NK-92 (cell line): ENCODE measurements around the gene TST.

ENCODE experiments used
- DNase-seq: peaks from one replicate; lab custom pipeline; 2025; ENCODE audit not compliant: unreplicated experiment; lab: John Stamatoyannopoulos, UW

TST gene

DNA sequence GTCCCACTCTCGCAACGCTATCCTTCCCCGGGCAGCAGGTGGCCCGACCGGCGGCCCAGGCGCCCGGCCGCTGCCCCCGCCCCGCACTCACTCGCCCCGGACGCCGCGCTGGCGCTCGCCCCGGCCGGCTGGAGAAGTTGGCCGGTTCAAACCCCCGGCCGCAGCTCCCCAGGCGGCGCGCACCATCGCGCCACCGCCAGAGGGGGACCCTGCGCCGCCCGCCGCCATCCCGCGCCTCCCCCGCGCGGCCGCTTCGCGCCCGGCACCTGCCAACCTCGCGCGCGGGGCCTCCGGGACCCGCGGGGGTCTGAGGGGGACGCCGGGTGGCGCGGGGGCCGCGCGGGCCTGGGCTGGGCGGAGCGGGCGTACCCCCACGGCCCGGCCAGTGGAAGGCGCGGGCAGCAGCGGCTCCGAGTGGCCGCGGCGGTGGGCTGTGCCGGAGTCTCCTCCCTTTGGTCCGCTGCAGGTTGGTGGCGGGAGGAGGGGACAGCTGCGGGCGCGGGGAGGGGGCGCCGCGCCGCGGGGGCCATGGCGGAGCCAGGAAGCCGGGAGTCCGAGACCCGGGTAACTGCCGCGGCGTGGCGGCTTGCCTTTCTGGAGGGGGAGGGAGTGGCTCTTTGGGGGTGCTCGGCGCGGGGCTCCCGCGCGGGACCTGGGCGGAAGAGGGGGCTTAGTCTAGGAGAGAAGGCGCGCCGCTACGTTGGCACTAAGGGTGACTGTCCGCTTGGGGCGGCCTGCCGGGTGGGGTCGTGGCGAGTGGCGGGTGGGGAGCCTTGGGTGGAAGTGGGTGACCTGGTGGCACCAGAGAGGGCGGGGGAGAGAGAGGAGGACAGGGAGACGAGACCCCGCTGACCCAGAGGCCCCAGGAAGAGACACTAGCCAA lies at the start of gene TST, which contains the start of gene MPST:
Gene TST (minus strand): TSS at position 139 of the 883 bp plus-strand sequence. CDS start 715 bp downstream, outside the sequence.
Gene MPST (plus strand): TSS at position 434 of the 883 bp plus-strand sequence. CDS start 95 bp downstream, at position 529.
- no peak for DNase-seq

DNA sequence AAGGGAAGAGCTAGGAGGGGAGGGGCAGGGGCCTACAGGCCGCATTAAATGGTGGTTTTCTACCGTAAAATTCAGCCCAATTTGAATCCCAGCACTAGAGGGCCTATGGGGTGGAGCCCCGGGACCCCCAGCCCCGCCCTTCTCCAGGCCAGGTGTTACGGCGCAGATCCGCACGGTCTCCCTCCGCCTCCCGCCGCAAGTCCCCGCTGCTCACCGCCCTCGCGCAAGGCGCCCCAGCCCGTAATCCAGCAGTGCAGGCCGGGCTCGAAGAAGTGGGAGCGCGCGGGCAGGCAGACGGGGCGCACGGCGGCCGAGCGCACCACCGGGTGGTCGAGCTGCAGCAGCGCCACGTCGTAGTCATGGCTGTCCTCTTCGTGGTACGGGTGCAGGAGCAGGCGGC lies 49.6 kb upstream of the TST start:
- no peak for DNase-seq

GRCh38 chr22:37067428-37067827 lies 48.2 kb upstream of the TST start:
- DNase-seq, result no peak

DNA sequence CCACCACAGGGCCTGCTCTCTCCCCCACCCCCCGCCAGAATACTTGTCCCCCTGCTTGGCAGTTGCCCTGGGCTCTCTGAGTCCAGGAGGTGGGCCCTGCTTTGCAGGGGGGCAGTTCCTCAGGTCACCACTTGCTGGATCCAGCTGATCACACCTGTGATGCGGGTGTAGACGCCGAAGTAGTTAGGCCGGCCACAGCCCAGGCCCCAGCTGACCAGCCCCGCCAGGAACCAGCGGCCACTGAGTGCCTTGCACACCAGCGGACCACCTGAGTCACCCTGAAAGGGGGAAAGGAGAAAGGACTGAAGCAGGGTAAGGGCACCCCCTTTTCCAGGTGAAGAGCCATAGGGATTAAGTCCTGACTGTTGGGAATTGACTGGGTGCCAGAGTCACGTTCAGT lies 46.7 kb upstream of the TST start:
- DNase-seq, result no peak

DNA sequence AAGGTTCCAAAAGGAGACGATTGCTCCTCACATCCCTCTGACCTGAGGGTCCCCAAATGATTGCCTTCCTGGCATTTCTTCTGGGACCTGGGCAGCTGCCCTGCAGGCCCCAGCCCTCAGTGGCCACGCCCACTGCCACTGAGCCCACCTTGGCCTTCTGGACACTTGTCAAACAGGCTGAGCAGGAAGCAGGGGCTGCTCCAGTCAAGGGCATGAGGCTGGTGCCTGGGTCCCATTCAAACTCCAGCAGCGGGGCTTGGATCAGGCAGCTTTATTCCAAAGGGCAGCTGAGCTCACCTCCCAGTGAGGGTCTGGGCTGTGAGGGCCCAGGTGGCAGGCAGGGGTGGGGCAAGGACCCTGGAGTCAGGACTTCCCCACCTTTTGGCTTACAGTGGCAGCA lies 45.9 kb upstream of the TST start:
- DNase-seq, result no peak

- no peak for DNase-seq
Measured at GRCh38 chr22:37064553-37064952, 45.3 kb upstream of the TST start.

DNA sequence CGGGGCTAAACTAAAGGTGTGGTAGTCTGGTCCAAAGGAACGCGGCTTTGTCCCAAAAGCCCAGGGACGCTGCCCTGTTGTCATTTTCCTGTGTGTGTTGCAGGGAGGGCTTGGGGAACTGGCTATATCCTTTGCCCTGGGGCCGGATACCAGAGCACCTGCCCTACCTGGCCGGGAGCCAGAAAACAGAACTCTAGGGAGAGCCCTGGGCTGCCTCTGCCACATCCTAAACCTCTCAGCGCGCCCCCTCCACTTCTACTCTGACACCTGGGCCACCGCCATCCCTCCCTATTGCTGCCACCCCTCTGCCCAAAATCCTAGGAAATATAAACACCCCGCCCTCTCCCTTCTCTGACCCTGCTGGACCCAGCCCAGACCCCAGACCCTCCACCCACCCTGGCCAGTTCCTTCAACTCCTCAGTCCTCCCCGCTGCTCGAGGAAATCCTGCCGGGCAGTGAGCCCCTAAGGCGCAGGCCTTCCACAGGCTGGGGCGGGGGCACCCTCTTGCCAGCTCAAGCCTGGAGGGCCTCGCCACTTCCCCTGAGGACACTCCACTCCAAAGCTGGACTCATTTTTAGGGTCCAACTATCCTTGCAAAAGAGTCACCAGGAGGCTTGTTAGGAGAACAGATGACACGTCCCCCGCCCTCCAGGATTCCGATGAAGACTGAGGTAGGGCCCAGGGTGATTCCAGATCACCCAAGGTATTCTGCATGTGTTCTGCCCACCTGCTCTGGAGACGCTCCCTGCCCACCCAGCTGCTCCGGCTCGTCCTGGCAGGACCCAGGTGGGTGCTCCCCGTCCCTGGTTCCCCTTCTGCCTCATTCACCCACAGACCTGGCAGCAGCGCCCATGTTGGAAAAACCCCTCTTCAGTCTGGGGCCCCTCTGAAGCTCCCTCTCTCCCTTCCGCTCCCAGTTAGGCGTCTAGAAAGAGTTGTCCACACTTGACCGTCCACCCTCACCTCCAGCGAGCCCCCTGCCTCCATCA lies 44.5 kb upstream of the TST start:
- DNase-seq, result no peak

DNA sequence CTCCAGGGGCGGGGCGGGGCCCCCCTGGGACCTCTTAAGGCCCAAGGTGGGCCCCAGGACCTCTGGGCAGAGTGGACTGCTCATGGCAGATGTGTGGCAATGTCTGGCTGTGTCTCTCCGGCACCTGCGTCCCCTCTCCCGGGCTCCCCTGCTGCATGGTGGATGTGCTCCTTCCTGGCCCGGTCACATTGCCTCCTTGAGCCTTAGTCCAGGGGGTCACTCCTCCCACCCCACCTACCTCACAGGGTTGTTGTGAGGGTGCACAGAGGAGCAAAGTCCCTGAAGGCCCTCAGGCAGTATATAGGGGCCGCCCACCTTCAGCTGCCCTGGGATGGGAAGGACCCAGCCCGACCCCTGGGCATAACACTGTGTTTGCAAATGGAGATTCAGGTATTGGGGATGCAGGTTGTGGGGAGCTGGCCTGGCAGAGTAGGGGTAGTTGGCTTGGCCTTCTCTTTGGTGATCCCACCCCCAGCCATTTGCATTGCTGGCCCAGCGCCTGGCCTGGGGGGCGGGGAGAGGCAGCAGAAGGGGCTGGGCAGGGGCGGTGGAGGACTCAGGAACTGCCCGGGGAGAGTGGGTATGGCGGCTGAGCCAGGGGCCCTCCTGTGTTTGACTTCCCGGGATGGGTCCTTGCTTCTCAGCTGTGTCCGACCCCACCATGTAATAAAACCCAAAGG lies 43.6 kb upstream of the TST start:
- DNase-seq, result no peak

- DNase-seq, result no peak
Measured at GRCh38 chr22:37062376-37062675, 43.1 kb upstream of the TST start.

GRCh38 chr22:37061611-37062375 lies 42.5 kb upstream of the TST start:
- DNase-seq, result no peak

GRCh38 chr22:37060801-37061610 lies 41.8 kb upstream of the TST start:
- DNase-seq, result no peak

GRCh38 chr22:37059876-37060449 lies 40.7 kb upstream of the TST start:
- no peak for DNase-seq

DNA sequence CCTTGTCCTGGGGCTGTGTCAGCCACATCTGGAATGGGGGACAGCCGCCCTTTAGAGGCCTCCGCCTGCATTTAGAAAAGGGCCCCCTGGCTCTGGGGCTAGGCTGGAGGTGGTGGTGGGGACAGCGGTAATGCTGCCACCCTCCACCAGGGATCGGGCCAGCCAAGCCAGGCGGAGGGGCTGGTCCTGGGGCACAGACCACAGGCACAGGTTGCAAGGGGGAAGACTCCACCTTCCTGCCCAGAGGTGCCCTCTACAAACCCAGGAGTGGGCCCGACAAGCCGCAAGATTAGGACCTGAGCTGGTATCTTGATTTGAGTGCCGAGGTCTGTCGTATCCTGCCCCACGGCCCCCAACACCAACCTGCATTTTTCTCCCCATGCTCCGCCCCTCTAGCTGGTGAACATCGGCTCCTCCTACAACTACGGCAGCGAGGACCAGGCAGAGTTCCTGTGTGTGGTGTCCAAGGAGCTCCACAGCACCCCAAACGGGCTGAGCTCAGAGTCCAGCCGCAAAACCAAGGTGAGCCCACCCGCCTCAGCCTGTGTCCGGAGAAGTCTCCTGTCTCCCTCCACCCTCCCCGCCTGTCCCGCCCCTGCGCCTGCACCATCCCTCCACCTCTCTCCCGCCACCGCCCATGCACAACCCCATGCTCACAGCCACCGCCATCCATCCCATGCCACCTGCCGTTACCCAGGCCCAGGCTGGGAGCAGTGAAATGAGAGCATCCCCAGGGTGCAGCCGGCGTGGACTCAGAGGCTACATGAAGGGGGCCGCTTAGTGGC lies 39.9 kb upstream of the TST start:
- no peak for DNase-seq

GRCh38 chr22:37057796-37058510 lies 38.7 kb upstream of the TST start:
- no peak for DNase-seq

DNA sequence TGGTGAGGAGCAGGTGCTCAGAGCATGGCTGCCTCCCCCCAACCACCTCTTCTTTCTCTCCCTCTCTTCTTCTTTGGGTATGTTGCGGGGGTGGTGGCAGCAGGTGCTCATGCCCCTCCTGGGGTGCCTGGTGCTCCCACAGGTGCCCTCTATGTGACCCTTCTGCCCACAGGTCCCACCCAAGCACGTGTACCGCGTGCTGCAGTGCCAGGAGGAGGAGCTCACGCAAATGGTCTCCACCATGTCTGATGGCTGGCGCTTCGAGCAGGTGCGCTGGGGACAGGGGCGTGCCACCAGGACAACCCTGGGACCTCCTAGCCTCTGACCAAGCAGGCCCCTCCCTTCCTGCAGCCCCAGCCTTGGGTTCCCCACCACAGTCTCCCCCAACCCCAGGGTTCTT lies 38.0 kb upstream of the TST start:
- no peak for DNase-seq

- DNase-seq, result no peak
Measured at GRCh38 chr22:37056246-37056645, 37.0 kb upstream of the TST start.

- DNase-seq, result no peak
Measured at GRCh38 chr22:37054600-37055365, 35.5 kb upstream of the TST start.
